ENCODE measurements around the gene ADAMTS4.
"Not testable (repeated sequence)": the region's sequence is repeated elsewhere in the genome, so short reads cannot be mapped to it uniquely, and the experiment has no call there.

The ADAMTS4 gene

GRCh38 chr1:161226759-161227158 is 27.9 kb upstream of the ADAMTS4 start:
- H3K27ac ChIP-seq, result peak overlapping the region; percentile 69
- DNase-seq (ENCODE audit: low spot score), result peak; percentile 12
- TF ChIP-seq CTCF (conservative IDR thresholded peaks at IDR 0.05; ENCODE audit: low read depth), result no peak
- ChIA-PET CTCF (interaction anchor here (0.6 to 4.9 kb wide), 6 partner anchors 40 to 155 kb away, joined by 3 to 24 read pairs (median 6); partner anchors contain the start of gene SDHC), POLR2A (ENCODE audit: low non-redundant PET) (no interaction called here)

- POLR2A ChIA-PET (ENCODE audit: low non-redundant PET), result no interaction called here
- DNase-seq (ENCODE audit: low spot score), result no peak
These were observed 27.5 kb upstream of the ADAMTS4 start for GRCh38 chr1:161226320-161226711.

GRCh38 chr1:161225534-161226319 is 26.9 kb upstream of the ADAMTS4 start, which contains the start of gene TOMM40L:
TSS of gene TOMM40L (plus strand) at chr1:161226060. CDS start at chr1:161226490, 430 bp downstream.
- H3K27ac ChIP-seq, result peak within 1 kb of the TSS; percentile 69
- TF ChIP-seq CTCF (conservative IDR thresholded peaks at IDR 0.05; ENCODE audit: low read depth), result peak; percentile 60
- POLR2A ChIA-PET (ENCODE audit: low non-redundant PET), result interaction anchor here (0.7 to 0.8 kb wide), 2 partner anchors 23 to 156 kb away, joined by 3 to 4 read pairs; no protein-coding TSS in a partner anchor
- CTCF ChIA-PET, result interaction anchor here (0.5 to 4.9 kb wide), 11 partner anchors 10 to 156 kb away, joined by 3 to 24 read pairs (median 4); partner anchors contain the start of genes CFAP126 and NDUFS2
- DNase-seq (ENCODE audit: low spot score), result peak; percentile 98

More at GRCh38 chr1:161226320-161226711, 27.5 kb upstream of the ADAMTS4 start:
- CTCF ChIA-PET, result interaction anchor here (0.7 to 4.9 kb wide), 6 partner anchors 21 to 156 kb away, joined by 3 to 24 read pairs (median 5); partner anchors contain the start of gene SDHC
- no peak for TF ChIP-seq CTCF (conservative IDR thresholded peaks at IDR 0.05; ENCODE audit: low read depth)
- peak overlapping the region; percentile 69 for H3K27ac ChIP-seq

GRCh38 chr1:161225178-161225533 is 26.3 kb upstream of the ADAMTS4 start:
- ChIA-PET POLR2A (ENCODE audit: low non-redundant PET) (interaction anchor here (0.7 to 0.8 kb wide), 2 partner anchors 22 to 157 kb away, joined by 3 to 4 read pairs; no protein-coding TSS in a partner anchor), CTCF (interaction anchor here (0.5 to 4.9 kb wide), 7 partner anchors 15 to 157 kb away, joined by 3 to 24 read pairs (median 4); partner anchors contain the start of genes CFAP126 and NDUFS2)
- DNase-seq (ENCODE audit: low spot score), result no peak
- no peak for TF ChIP-seq CTCF (conservative IDR thresholded peaks at IDR 0.05; ENCODE audit: low read depth)
- peak overlapping the region; percentile 69 for H3K27ac ChIP-seq

GRCh38 chr1:161224695-161225087 is 25.8 kb upstream of the ADAMTS4 start:
- CTCF ChIA-PET, result interaction anchor here (4.4 kb wide), 1 partner anchor 67 kb away, joined by 24 read pairs; no protein-coding TSS in a partner anchor
- H3K27ac ChIP-seq; DNase-seq (ENCODE audit: low spot score); POLR2A ChIA-PET (ENCODE audit: low non-redundant PET): not testable (repeated sequence)

- CTCF ChIA-PET, result no interaction called here
- no peak for TF ChIP-seq CTCF (conservative IDR thresholded peaks at IDR 0.05; ENCODE audit: low read depth)
- DNase-seq (ENCODE audit: low spot score), result no peak
- POLR2A ChIA-PET (ENCODE audit: low non-redundant PET), result no interaction called here
- no peak overlapping the region for H3K27ac ChIP-seq
These were observed 25.2 kb upstream of the ADAMTS4 start for GRCh38 chr1:161223805-161224694.
